ENCODE data around the gene SOD2. TPM values are rescaled to one million over a fixed set of nuclear protein-coding genes. Genes with fewer than 3 reads are reported as not detected.

SOD2 gene
- total and polyA plus RNA-seq, 9 of the 15 experiments (the other 6 are each of a cell fraction or from before 2014, with no cell fraction given) = 39.8 to 140 (median 95.8) TPM

- TF ChIP-seq ZNF280B (CRISPR knock-in tag; IDR thresholded peaks at IDR 0.05) (no peak), ZNF253 (CRISPR knock-in tag; conservative IDR thresholded peaks at IDR 0.05) (no peak), POLR2G (IDR thresholded peaks at IDR 0.05; ENCODE audit: low read depth, low read length) (no peak), CCAR2 (IDR thresholded peaks at IDR 0.05; ENCODE audit: low read depth, low read length) (no peak), MAFF (IDR thresholded peaks at IDR 0.05; ENCODE audit: low read length) (no peak)
Measured at GRCh38 chr6:159680104-159680503, 12.9 kb downstream of the SOD2 start (continued).

DNA sequence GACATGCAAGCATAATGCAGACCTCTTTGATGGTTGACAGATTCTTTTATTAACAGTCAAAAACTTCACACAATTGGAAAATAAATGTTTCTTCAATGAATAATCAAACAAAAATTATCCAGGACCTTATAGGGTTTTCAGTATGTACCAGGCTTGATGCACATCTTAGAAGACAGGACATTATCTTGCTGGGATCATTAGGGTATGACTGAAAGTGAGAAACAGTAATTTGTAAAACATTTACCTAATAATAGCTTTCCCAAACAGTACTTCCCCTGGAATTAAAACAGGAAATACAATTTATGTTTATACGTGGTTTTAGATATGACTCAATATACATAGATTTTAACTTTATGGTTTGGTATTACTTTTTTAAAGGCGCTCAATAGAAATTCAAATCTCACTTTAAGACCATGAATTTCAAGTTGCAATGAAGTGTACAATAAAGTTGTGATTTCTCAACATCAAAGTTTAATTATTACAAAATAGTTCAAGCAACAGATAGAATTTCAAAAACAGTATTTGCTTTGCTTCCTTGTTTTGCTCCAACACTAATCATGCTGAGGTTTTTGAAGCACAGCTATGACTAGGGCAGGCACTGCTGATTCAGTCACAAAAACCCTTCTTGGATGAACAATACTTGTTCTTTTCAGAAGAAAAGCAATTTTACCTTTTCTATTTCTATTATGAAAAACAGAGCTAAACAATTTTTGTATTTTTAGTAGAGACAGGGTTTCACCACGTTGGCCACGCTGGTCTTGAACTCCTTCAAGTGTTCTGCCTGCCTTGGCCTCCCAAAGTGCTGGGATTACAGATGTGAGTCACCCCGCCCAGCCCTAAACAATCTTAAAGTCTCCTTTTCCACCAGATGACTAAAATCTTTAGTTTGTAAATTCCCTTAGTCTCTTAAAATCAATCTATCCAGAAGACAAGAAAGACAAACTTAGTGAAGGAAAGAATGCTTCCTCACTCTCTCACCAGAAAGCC, 13.7 kb downstream of the SOD2 start:
- H3K36me3 ChIP-seq (ENCODE audit: control insufficient read depth, insufficient read depth, low read length) = peaks cover 63% of the 10 kb centered on the region
- H3K79me2 ChIP-seq (ENCODE audit: control insufficient read depth, insufficient read depth, low read length) = peaks cover 5% of the 10 kb centered on the region; the same call in 1 of the 3 replicates
- H3K4me3 ChIP-seq = no peak overlapping the region
- H2AFZ ChIP-seq (ENCODE audit: low read depth, low read length) = no peak overlapping the region
- no peaks in the 10 kb centered on the region for H4K20me1 ChIP-seq (replicated peaks; ENCODE audit: control insufficient read depth, insufficient read depth, low read length)
- no peak for DNase-seq (ENCODE audit: extremely low read depth in 1 of 4, low spot score in 3 of 4)
- no peak overlapping the region for H3K9ac ChIP-seq (ENCODE audit: insufficient read depth in 1 of 2, low read depth in 2 of 2, low read length in 2 of 2)
- in situ Hi-C loops (cut with MboI) (no loop called here), intact Hi-C loops (cut with micrococcal nuclease) (no loop called here)
- ATAC-seq = no peak
- WGBS (ENCODE audit: insufficient coverage, low coverage, missing lambda C conversion rate) = 80% methylated on average over 5 of the region's 5 CpGs
- BruUV-seq (replicated peaks) = no TSS peak
- H3K9me3 ChIP-seq (replicated peaks; ENCODE audit: control insufficient read depth, insufficient read depth, low read depth, low read length) = no peaks in the 10 kb centered on the region
- no peaks in the 10 kb centered on the region for H3K4me1 ChIP-seq (replicated peaks in 1 of 2; ENCODE audit: control insufficient read depth in 2 of 2, insufficient read depth in 2 of 2, low read length in 2 of 2)
- FAIRE-seq = no peak
- H3K4me2 ChIP-seq (ENCODE audit: insufficient read depth, low read length) = no peak overlapping the region
- ChIA-PET POLR2A (interaction anchor here (0.9 to 1.6 kb wide), 4 partner anchors 9 to 15 kb away, joined by 3 to 12 read pairs (median 5); no protein-coding TSS in a partner anchor), CTCF (ENCODE audit: low intra/inter-chr PET ratio) (no interaction called here)
- no peaks in the 10 kb centered on the region for H3K9me1 ChIP-seq (ENCODE audit: control insufficient read depth, insufficient read depth, low read length)
- no peaks in the 10 kb centered on the region for H3K27me3 ChIP-seq (ENCODE audit: control insufficient read depth in 2 of 2, insufficient read depth in 2 of 2, low read length in 2 of 2)
- H3K27ac ChIP-seq (ENCODE audit: extremely low read depth, low read depth, low read length) = no peak overlapping the region
- no peak for TF ChIP-seq PPARD (CRISPR knock-in tag; IDR thresholded peaks at IDR 0.05)
- no peak for TF ChIP-seq SETDB1 (IDR thresholded peaks at IDR 0.05; ENCODE audit: low read length)
- no peak for TF ChIP-seq CCNT2 (IDR thresholded peaks at IDR 0.05; ENCODE audit: borderline replicate concordance, extremely low read depth, insufficient read length, low read depth, low read length)
- no peak for TF ChIP-seq KDM4B (IDR thresholded peaks at IDR 0.05; ENCODE audit: borderline replicate concordance in 2 of 2, low read depth in 1 of 2)
- no peak for TF ChIP-seq ZNF174 (CRISPR knock-in tag; IDR thresholded peaks at IDR 0.05)
- TF ChIP-seq HDAC8 (tag; IDR thresholded peaks at IDR 0.05) = no peak
- TF ChIP-seq, protein P1, sequence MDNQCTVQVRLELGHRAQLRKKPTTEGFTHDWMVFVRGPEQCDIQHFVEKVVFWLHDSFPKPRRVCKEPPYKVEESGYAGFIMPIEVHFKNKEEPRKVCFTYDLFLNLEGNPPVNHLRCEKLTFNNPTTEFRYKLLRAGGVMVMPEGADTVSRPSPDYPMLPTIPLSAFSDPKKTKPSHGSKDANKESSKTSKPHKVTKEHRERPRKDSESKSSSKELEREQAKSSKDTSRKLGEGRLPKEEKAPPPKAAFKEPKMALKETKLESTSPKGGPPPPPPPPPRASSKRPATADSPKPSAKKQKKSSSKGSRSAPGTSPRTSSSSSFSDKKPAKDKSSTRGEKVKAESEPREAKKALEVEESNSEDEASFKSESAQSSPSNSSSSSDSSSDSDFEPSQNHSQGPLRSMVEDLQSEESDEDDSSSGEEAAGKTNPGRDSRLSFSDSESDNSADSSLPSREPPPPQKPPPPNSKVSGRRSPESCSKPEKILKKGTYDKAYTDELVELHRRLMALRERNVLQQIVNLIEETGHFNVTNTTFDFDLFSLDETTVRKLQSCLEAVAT (IDR thresholded peaks at IDR 0.05) = no peak
- no peak for TF ChIP-seq NFE2 (IDR thresholded peaks at IDR 0.05; ENCODE audit: low read depth)
- no peak for TF ChIP-seq SRF (CRISPR knock-in tag; IDR thresholded peaks at IDR 0.05)
- TF ChIP-seq ARID3A (IDR thresholded peaks at IDR 0.05; ENCODE audit: borderline replicate concordance, low read depth, low read length) = no peak
